Smooth muscle cell (in vitro differentiated cells): ENCODE results near the gene KXD1. TPM values are rescaled to one million over a fixed set of nuclear protein-coding genes. Genes with fewer than 3 reads are reported as not detected.
A peak's percentile ranks its signal among the peaks of the same experiment; 100 is the strongest.

Experiments
- DNase-seq: peaks from one replicate; lab custom pipeline; 2025; ENCODE audit not compliant: unreplicated experiment; lab: John Stamatoyannopoulos, UW
- H2AFZ ChIP-seq: fragments of 200-600 bp; sonication (generic); 2 replicates; pipeline ENCODE4 v1.6.0; 2016; ENCODE audit warnings: antibody characterized with exemption, low read depth, mild to moderate bottlenecking
- H3F3A ChIP-seq: fragments of 200-600 bp; sonication (generic); 2 replicates; pipeline ENCODE4 v1.6.0; 2017; ENCODE audit warnings: antibody characterized with exemption, low read depth
- H3K27ac ChIP-seq: fragments of 200-600 bp; sonication (generic); 2 replicates; pipeline ENCODE4 v1.5.1; 2016; ENCODE audit warnings: low read depth, mild to moderate bottlenecking
- H3K27me3 ChIP-seq: fragments of 200-600 bp; sonication (generic); 2 replicates; pipeline ENCODE4 v1.6.1; 2016; ENCODE audit warnings: low read depth, mild to moderate bottlenecking
- H3K36me3 ChIP-seq: fragments of 200-600 bp; sonication (generic); 2 replicates; pipeline ENCODE4 v1.5.1; 2016; ENCODE audit warnings: low read depth
- H3K4me1 ChIP-seq: fragments of 200-600 bp; sonication (generic); 2 replicates; pipeline ENCODE4 v1.5.1; 2016; ENCODE audit warnings: low read depth
- H3K4me2 ChIP-seq: fragments of 200-600 bp; sonication (generic); 2 replicates; pipeline ENCODE4 v1.6.0; 2016; ENCODE audit warnings: mild to moderate bottlenecking
- H3K4me3 ChIP-seq: fragments of 200-600 bp; sonication (generic); 2 replicates; pipeline ENCODE4 v1.5.1; 2016; ENCODE audit warnings: mild to moderate bottlenecking
- H3K79me2 ChIP-seq: fragments of 200-600 bp; sonication (generic); 2 replicates; pipeline ENCODE4 v1.6.0; 2016; ENCODE audit warnings: low read depth, mild to moderate bottlenecking
- H3K9ac ChIP-seq: fragments of 200-600 bp; sonication (generic); 2 replicates; pipeline ENCODE4 v1.6.0; 2016; ENCODE audit warnings: low read depth
- H3K9me3 ChIP-seq: fragments of 200-600 bp; sonication (generic); replicated peaks from 2 replicates; pipeline ENCODE4 v1.5.1; 2016; ENCODE audit warnings: low read depth
- H4K20me1 ChIP-seq: fragments of 200-600 bp; sonication (generic); 2 replicates; pipeline ENCODE4 v1.6.0; 2016; ENCODE audit warnings: low read depth
- whole genome bisulfite sequencing: methylation state at CpG from one replicate; pipeline ENCODE4 v1.1.7; 2016; ENCODE audit warnings: low lambda C conversion rate; 5-methylcytosine and 5-hydroxymethylcytosine counted together
- polyA plus RNA-seq: library from polyadenylated mRNA; unstranded; fragments of >200 nt; fragmentation: Nextera tagmentation; extraction: Ambion mirVana; gene quantifications from 2 replicates; pipeline ENCODE4 v1.2.1, GENCODE V29; 2016
- total RNA-seq: library from RNA; depleted of rRNA; stranded (reverse); fragments of >200 nt; gene quantifications from 2 replicates; pipeline ENCODE4 v1.2.3, GENCODE V29; 2014
- TF ChIP-seq, protein P1 (sequence below): fragments of 200-600 bp; sonication (generic); IDR thresholded peaks from 2 replicates; pipeline ENCODE4 v1.5.1; 2017; ENCODE audit warnings: borderline replicate concordance, mild to moderate bottlenecking, antibody characterized with exemption; ENCODE audit not compliant: insufficient read depth, poor library complexity, severe bottlenecking

KXD1 gene
- total and polyA plus RNA-seq, 2 experiments from 2014 or later, result 75.4 to 134 TPM

GRCh38 chr19:18588611-18589379, 31.1 kb downstream of the KXD1 start, which contains the start of gene REX1BD:
REX1BD (plus strand) TSS chr19:18588798; CDS start chr19:18588802, 4 bp downstream.
- H3K4me2 ChIP-seq, result peak within 1 kb of the TSS; percentile 96
- peak within 1 kb of the TSS; percentile 71 for H3K27ac ChIP-seq
- H3K9ac ChIP-seq, result peak within 1 kb of the TSS; percentile 54
- TF ChIP-seq, protein P1, sequence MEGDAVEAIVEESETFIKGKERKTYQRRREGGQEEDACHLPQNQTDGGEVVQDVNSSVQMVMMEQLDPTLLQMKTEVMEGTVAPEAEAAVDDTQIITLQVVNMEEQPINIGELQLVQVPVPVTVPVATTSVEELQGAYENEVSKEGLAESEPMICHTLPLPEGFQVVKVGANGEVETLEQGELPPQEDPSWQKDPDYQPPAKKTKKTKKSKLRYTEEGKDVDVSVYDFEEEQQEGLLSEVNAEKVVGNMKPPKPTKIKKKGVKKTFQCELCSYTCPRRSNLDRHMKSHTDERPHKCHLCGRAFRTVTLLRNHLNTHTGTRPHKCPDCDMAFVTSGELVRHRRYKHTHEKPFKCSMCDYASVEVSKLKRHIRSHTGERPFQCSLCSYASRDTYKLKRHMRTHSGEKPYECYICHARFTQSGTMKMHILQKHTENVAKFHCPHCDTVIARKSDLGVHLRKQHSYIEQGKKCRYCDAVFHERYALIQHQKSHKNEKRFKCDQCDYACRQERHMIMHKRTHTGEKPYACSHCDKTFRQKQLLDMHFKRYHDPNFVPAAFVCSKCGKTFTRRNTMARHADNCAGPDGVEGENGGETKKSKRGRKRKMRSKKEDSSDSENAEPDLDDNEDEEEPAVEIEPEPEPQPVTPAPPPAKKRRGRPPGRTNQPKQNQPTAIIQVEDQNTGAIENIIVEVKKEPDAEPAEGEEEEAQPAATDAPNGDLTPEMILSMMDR, result peak; percentile 79
- H3K27me3 ChIP-seq, result no peaks in the 10 kb centered on the region
- peaks cover 18% of the 10 kb centered on the region for H4K20me1 ChIP-seq
- H3K4me1 ChIP-seq, result no peaks in the 10 kb centered on the region
- peak; percentile 77 for DNase-seq
- no peaks in the 10 kb centered on the region for H3K79me2 ChIP-seq
- H3K9me3 ChIP-seq, result no peaks in the 10 kb centered on the region
- peak within 1 kb of the TSS; percentile 87 for H2AFZ ChIP-seq
- WGBS, result 1% methylated on average over 47 of the region's 72 CpGs
- H3F3A ChIP-seq, result peaks cover 33% of the 10 kb centered on the region
- H3K4me3 ChIP-seq, result peak within 1 kb of the TSS; percentile 95
- H3K36me3 ChIP-seq, result no peaks in the 10 kb centered on the region

GRCh38 chr19:18589380-18590272, 32.0 kb downstream of the KXD1 start:
- WGBS, result 1% methylated on average over 49 of the region's 52 CpGs
- H2AFZ ChIP-seq, result peak overlapping the region; percentile 87
- peaks cover 22% of the 10 kb centered on the region for H4K20me1 ChIP-seq
- no peaks in the 10 kb centered on the region for H3K36me3 ChIP-seq
- H3K27ac ChIP-seq, result peak overlapping the region; percentile 71
- peak overlapping the region; percentile 95 for H3K4me3 ChIP-seq
- H3K79me2 ChIP-seq, result no peaks in the 10 kb centered on the region
- H3K9me3 ChIP-seq, result no peaks in the 10 kb centered on the region
- peak; percentile 62 for DNase-seq
- TF ChIP-seq, protein P1, result no peak
- peaks cover 35% of the 10 kb centered on the region for H3F3A ChIP-seq
- H3K9ac ChIP-seq, result peak overlapping the region; percentile 54
- H3K4me2 ChIP-seq, result peak overlapping the region; percentile 96
- peaks cover 2% of the 10 kb centered on the region for H3K4me1 ChIP-seq
- no peaks in the 10 kb centered on the region for H3K27me3 ChIP-seq

GRCh38 chr19:18590273-18591272, 32.9 kb downstream of the KXD1 start:
- H3K4me2 ChIP-seq, result peak overlapping the region; percentile 96
- H3K79me2 ChIP-seq, result no peaks in the 10 kb centered on the region
- H3K27ac ChIP-seq, result peak overlapping the region; percentile 71
- H3K9ac ChIP-seq, result no peak overlapping the region
- H3K36me3 ChIP-seq, result no peaks in the 10 kb centered on the region
- peak; percentile 63 for DNase-seq
- WGBS, result 33% methylated on average over 40 of the region's 40 CpGs
- H3K4me1 ChIP-seq, result peaks cover 10% of the 10 kb centered on the region
- H3K27me3 ChIP-seq, result no peaks in the 10 kb centered on the region
- H3K4me3 ChIP-seq, result peak overlapping the region; percentile 95
- TF ChIP-seq, protein P1, result peak; percentile 55
- H4K20me1 ChIP-seq, result peaks cover 31% of the 10 kb centered on the region
- H3K9me3 ChIP-seq, result no peaks in the 10 kb centered on the region
- peaks cover 39% of the 10 kb centered on the region for H3F3A ChIP-seq
- H2AFZ ChIP-seq, result no peak overlapping the region
